Posterior vena cava (tissue), 2 donors: ENCODE measurements around the gene HTATSF1. TPM values are rescaled to one million over a fixed set of nuclear protein-coding genes. Genes with fewer than 3 reads are reported as not detected.

Experiments
- DNase-seq: peaks from one replicate; pipeline ENCODE4 v3.0.0-alpha.2; 2020; ENCODE audit warnings: low spot score
- intact Hi-C, 2 donors: fragments of 100-400 bp; cut with DNase I; formaldehyde crosslinking; loops; one replicate each; pipeline versions ENCODE4 v1.14.1 to v1.14.2; 2022 to 2023
- total RNA-seq, 2 donors: library from RNA; stranded (reverse); fragmentation: NEBNext Ultra II Directional; extraction: Animal tissue kit (Norgen Biotek cat#: 25700); gene quantifications; one replicate each; pipeline ENCODE4 v1.2.1, GENCODE V29; 2021
- donor health status: DM: yes; HTN: yes; CAD: no.
- donor health status: DM: yes; HTN: yes; CAD: no.

HTATSF1 gene
- total RNA-seq, 2 donors from 2014 or later: 33.7 to 37.8 TPM

DNA sequence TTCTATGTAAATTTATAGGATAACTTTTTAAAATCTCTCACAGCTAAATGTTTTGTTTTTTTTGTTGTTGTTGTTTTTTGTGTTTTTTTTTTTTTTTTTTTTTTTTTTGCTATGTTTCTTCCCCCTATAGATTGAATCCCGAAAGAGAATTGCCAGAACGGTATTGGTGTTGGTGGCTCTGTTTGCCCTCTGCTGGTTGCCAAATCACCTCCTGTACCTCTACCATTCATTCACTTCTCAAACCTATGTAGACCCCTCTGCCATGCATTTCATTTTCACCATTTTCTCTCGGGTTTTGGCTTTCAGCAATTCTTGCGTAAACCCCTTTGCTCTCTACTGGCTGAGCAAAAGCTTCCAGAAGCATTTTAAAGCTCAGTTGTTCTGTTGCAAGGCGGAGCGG lies 5.6 kb upstream of the HTATSF1 start:
- DNase-seq: no peak
- intact Hi-C loops: no loop called here

DNA sequence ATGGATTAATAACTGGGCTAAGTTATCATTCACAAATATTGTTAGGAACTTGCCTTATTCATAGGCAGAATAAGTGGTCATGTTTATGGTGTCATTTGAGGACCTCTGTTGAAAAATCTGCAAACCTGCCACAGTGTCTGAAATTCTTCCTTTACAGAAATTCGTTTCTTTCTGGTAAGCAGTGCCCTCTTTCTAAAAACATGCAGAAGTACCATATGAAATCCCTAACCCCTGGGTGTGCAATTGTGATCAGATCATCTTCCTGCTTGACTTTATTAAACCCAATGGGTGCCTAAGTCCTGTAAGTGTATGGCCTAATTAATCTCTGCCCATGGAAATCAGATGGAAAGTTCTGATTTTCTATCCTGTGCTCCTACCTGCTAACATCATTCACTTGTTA lies 4.4 kb upstream of the HTATSF1 start:
- intact Hi-C loops: no loop called here
- no peak for DNase-seq

DNA sequence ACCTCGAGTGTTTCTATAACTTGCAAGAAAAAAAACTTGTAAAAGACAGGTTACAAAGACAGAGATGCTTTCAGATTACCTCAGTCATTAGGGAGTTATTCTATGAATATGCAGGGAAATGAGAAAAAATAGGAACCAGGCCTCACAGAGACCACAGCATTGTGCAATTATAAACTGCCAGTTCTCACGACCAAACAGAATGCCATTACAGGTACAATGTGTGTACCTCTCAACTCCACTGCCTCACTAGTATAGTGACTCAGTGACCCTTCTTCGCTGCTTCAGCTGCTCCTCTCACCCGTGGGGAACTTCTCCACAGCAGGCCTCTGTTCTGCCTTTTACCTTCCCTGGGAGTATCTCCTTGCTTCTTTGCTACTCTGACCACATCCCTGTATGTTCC lies 2.3 kb upstream of the HTATSF1 start:
- intact Hi-C loops: no loop called here
- no peak for DNase-seq

DNA sequence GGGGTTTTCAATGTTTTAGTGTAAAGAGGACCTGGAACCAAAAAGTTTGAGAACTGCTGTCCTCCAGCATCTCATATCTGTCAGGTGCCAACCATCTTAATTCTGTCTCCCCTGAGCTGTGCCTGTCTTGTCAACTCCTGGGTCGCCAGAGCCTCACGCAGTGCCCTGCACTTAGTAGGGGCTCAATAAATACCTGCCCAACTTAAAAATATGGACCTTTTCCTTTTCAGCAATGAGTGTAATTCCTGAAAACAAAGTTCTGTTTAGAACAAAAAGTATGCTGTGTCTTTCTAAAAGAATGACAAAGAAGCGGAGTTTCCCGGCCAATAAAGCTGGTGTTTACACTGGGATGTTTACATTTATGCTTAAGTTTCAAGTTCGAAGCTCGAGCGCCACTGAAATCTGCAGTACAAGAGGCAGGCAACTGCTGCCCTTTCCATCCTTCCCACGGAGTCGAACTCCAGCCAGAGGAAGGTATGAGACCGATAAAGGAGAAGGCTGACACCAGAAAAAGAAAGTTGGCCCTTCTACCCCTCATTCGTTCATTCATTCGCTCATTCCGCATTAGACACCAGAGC lies 1.1 kb upstream of the HTATSF1 start:
- no peak for DNase-seq
- intact Hi-C loops: no loop called here

- intact Hi-C loops: no loop called here
- peak; percentile 95 for DNase-seq
Measured at GRCh38 chrX:136496764-136497555, 432 bp upstream of the HTATSF1 start.

DNA sequence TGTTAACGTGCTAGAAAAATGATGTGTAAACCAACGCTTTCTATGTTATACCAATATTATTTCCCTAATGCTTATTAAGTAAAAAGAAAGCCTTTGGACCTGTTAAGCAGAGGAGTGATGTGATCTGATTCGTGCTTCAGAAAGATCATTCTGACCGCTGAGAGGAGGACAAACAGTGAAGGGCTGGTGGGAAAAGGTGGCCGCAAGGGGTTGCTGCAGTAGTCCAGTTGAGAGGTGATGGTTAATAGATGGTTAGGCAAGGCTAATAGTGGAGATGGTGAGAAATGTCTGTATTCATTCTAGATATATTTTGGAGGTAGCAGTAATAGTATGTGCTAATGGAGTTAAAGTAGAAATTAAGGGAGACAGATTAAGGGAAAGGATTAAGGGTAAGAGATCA lies 21.7 kb downstream of the HTATSF1 start:
- intact Hi-C loops: no loop called here
- DNase-seq: no peak

DNA sequence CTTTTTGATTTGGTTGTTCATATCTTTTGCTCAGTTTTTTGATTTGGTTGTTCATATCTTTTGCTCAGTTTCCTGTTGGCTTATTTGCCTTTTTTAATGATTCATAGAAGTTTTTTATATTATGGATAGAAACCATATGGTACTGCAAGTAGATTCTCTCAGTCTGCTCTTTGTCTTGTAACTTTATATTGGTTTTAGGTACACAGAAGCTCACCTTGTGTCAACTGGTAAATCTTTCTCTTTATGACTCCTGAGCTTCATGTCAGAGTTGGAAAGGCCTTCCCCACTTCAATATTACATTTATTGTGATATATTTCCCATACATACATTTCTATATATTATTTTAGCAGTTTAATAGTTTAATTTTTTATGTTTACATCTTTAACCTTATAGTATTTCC lies 26.4 kb downstream of the HTATSF1 start:
- intact Hi-C loops: no loop called here
- DNase-seq: no peak

- peak; percentile 88 for DNase-seq
Measured at GRCh38 chrX:136525738-136526606, 28.6 kb downstream of the HTATSF1 start.

GRCh38 chrX:136528645-136529315 lies 31.4 kb downstream of the HTATSF1 start:
- intact Hi-C loops: loop anchor here in 1 of 2 donors (1.0 kb wide), 1 partner anchor 30 kb away; no protein-coding TSS in a partner anchor
- DNase-seq: no peak

More at GRCh38 chrX:136525738-136526606, 28.6 kb downstream of the HTATSF1 start:
- intact Hi-C loops: no loop called here

- no peak for DNase-seq
- intact Hi-C loops: loop anchor here in 1 of 2 donors (1.0 kb wide), 1 partner anchor 29 kb away; no protein-coding TSS in a partner anchor
Measured at GRCh38 chrX:136529795-136530194, 32.4 kb downstream of the HTATSF1 start.

GRCh38 chrX:136531951-136532350 lies 34.6 kb downstream of the HTATSF1 start, which contains the start of gene VGLL1:
Gene VGLL1, plus strand, starts transcription at chrX:136532215. Its CDS starts 3,806 bp downstream, at chrX:136536021.
- DNase-seq: no peak
- intact Hi-C loops: no loop called here

DNA sequence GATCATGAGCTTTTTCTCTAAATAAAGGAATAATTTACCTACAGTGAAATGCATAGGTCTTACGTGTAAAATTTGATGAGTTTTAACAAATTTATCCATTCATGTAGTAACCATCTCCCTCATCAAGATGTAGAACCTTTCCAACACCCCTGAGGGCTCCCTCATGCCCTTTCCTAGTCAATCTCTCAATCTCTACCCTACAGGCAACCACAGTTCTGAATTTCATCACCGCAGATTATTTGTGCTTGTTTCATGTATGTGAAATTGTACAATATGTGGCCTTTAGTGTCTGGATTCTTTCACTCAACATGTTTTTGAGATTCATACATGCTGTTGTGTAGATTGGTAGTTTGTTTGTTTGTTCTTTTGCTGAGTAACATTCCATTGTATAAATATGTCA lies 36.7 kb downstream of the HTATSF1 start:
- DNase-seq: no peak
- intact Hi-C loops: no loop called here

- DNase-seq: no peak
- intact Hi-C loops: no loop called here
Measured at GRCh38 chrX:136538811-136539210, 41.4 kb downstream of the HTATSF1 start.

- intact Hi-C loops: no loop called here
- no peak for DNase-seq
Measured at GRCh38 chrX:136540226-136540625, 42.8 kb downstream of the HTATSF1 start.

- intact Hi-C loops: no loop called here
- DNase-seq: no peak
Measured at GRCh38 chrX:136541294-136541693, 43.9 kb downstream of the HTATSF1 start.

DNA sequence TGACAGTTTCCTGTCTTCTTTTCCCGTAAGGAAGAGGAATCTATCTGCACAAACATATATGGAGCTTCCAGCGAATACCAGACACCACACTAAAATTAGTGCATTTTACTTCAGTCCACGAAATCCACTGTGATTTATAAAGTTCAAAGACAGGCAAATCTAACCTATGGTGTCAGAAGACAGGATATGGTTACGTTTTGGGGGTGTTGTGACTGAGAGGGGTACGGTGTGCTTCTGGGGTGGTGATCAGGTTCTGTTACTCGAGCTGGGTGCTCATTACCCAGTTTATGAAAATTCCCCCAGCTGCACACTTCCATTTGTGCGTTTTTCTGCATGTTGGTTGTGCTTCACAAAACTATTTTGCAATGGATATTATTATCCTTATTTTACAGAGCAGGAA lies 44.9 kb downstream of the HTATSF1 start:
- intact Hi-C loops: no loop called here
- DNase-seq: no peak

DNA sequence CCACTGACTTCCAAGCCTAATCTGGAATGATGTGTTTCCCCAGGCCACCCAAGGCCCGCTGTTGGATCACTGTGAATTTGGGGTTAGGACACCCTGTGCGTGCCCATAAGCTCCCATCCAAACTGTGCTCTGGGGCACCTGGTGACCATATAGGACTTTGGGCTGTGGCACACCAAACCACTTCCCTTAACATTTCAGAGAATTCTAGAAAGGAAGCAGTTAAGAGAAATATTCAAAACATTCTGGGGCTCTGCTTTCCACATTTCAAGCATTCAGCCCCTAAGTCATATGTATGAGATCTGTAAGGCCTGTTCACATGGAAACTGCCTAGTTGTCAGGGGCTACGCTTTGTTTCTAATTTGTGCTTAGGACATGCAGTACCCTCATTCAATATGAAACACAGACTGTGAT lies 49.0 kb downstream of the HTATSF1 start:
- no peak for DNase-seq
- intact Hi-C loops: no loop called here

DNA sequence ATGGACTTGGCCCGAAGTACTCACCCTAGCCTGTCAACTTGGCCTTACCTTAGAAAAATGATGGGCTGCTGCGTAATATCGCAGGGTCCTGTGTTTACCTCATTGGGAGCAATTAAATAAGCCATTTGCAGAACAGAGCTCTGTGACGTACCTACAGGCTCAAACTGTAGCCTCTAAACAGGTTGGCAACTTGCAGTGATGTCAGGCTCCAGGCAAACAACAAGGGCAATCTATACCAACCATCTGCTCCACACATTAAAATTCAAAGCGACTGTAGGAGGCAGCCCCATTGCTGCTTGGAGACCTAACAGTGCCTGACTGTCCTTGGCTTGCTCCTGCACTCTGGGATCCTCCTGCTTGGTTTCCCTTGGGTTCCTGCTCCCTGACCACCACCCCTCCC lies 51.8 kb downstream of the HTATSF1 start:
- intact Hi-C loops: no loop called here
- DNase-seq: no peak

GRCh38 chrX:136551410-136551809 lies 54.0 kb downstream of the HTATSF1 start:
- intact Hi-C loops: no loop called here

More at GRCh38 chrX:136551410-136551809, 54.0 kb downstream of the HTATSF1 start:
- DNase-seq: no peak
